ENCODE results near the gene MYH14.

Gene MYH14

GRCh38 chr19:50261446-50261970 lies 58.1 kb downstream of the MYH14 start:
- no peak for DNase-seq (ENCODE audit: low read depth)

GRCh38 chr19:50263176-50263575 lies 59.8 kb downstream of the MYH14 start:
- no peak for DNase-seq (ENCODE audit: low read depth)

GRCh38 chr19:50264483-50265186 lies 61.2 kb downstream of the MYH14 start:
- no peak for DNase-seq (ENCODE audit: low read depth)

- DNase-seq (ENCODE audit: low read depth), result no peak
Observed at GRCh38 chr19:50266041-50266440, 62.6 kb downstream of the MYH14 start.

DNA sequence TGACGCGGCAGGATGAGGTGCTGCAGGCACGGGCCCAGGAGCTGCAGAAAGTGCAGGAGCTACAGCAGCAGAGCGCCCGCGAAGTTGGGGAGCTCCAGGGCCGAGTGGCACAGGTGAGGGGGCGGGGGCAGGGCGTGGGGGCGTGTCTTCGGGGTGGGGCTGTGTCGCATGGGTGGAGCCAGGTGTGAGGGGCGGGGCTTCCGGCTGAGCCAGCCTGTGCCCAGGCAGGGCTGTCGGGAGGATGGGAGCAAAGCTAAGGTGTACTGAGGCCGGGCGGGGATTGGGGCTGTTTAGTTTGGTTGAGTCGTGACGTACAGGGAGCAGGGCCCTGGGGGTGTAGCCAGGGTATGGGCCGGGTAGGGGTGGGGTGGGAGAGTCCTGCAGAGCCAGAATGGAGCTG lies 63.5 kb downstream of the MYH14 start:
- no peak for DNase-seq (ENCODE audit: low read depth)

DNA sequence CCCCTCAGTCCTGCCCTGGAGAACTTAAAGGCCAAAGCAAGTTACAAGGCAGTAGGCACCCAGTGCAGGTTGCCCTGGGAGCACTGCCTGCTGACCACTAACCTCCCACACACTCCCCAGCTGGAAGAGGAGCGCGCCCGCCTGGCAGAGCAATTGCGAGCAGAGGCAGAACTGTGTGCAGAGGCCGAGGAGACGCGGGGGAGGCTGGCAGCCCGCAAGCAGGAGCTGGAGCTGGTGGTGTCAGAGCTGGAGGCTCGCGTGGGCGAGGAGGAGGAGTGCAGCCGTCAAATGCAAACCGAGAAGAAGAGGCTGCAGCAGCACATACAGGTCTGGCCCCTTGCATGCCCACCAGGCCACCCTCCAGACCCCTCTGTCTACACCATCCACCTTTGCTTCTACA lies 64.6 kb downstream of the MYH14 start:
- no peak for DNase-seq (ENCODE audit: low read depth)

- DNase-seq (ENCODE audit: low read depth), result no peak
Observed at GRCh38 chr19:50268501-50268900, 65.1 kb downstream of the MYH14 start.

GRCh38 chr19:50269653-50270052 lies 66.2 kb downstream of the MYH14 start:
- DNase-seq (ENCODE audit: low read depth), result no peak

GRCh38 chr19:50272263-50272897 lies 69.0 kb downstream of the MYH14 start:
- DNase-seq (ENCODE audit: low read depth), result no peak

DNA sequence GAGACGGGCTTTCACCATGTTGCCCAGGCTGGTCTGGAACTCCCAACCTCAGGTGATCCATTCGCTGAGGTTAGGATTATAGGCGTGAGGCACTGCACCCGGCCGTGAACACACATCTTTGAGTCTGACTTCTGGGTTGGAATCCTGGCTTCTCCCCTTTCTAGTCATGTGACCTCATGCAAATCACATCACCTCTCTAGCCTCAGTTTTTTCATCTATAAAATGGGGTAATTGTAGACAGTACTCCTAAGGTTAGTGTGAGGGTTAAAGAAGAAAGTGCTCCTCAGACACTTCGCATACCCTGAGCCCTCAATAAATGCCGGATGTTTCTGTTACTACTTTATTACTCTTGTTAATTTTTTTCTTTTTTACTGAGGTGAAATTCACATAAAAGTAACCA lies 70.4 kb downstream of the MYH14 start:
- DNase-seq (ENCODE audit: low read depth), result no peak

- no peak for DNase-seq (ENCODE audit: low read depth)
Observed at GRCh38 chr19:50275577-50276368, 72.4 kb downstream of the MYH14 start.

GRCh38 chr19:50276370-50277063 lies 73.1 kb downstream of the MYH14 start:
- no peak for DNase-seq (ENCODE audit: low read depth)

DNA sequence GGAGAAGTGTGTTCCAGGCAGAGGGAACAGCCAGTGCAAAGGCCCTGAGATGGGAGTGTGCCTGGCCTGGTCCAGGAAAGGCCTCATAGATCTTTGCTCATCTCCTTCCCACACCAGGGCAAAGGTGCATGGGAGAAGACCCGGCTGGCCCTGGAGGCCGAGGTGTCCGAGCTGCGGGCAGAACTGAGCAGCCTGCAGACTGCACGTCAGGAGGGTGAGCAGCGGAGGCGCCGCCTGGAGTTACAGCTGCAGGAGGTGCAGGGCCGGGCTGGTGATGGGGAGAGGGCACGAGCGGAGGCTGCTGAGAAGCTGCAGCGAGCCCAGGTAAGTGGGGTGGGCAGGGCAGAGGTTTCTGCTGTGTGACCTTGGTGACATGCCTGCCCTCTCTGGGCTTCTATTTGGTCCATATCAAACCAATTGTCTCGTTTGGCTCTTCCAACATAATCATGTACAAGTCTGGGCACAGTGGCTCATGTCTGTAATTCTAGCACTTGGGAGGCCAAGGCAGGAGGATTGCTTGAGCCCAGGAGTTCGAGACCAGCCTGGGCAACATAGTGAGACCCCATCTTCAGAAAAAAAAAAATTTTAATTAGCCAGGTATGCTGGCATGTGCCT lies 74.7 kb downstream of the MYH14 start:
- DNase-seq (ENCODE audit: low read depth), result no peak

GRCh38 chr19:50280074-50280473 lies 76.7 kb downstream of the MYH14 start:
- DNase-seq (ENCODE audit: low read depth), result no peak

DNA sequence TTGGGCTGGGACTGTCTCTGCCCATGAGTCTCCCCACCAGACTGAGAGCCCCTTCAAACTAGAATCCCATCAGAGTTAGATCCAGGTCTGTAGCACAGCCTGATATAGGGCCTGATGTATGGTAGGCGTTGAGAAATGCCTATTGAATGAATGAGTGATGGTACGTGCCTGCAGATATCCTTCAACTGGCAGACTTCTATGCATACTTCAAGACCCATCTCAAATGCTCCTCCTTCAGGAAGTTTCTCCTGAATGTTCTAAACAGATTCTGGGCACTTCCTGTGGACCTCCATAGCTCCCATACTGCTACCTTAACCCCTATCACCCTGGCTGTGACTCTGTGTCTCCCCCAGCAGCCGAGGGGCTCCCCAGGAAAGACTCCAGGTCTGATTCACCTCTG lies 77.6 kb downstream of the MYH14 start:
- DNase-seq (ENCODE audit: low read depth), result no peak

- no peak for DNase-seq (ENCODE audit: low read depth)
Observed at GRCh38 chr19:50281491-50281890, 78.1 kb downstream of the MYH14 start.

- no peak for DNase-seq (ENCODE audit: low read depth)
Observed at GRCh38 chr19:50285833-50286232, 82.4 kb downstream of the MYH14 start.

DNA sequence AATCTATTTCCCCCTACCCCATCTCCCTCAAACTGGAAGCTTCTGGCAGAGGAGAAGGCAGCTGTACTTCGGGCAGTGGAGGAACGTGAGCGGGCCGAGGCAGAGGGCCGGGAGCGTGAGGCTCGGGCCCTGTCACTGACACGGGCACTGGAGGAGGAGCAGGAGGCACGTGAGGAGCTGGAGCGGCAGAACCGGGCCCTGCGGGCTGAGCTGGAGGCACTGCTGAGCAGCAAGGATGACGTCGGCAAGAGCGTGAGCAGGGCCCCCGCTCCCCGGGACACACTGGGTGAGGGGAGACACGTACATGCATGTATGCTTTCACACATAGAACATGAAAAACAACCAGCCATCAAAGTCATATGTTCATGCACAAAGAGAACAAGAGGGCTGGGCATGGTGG lies 83.0 kb downstream of the MYH14 start:
- DNase-seq (ENCODE audit: low read depth), result no peak

DNA sequence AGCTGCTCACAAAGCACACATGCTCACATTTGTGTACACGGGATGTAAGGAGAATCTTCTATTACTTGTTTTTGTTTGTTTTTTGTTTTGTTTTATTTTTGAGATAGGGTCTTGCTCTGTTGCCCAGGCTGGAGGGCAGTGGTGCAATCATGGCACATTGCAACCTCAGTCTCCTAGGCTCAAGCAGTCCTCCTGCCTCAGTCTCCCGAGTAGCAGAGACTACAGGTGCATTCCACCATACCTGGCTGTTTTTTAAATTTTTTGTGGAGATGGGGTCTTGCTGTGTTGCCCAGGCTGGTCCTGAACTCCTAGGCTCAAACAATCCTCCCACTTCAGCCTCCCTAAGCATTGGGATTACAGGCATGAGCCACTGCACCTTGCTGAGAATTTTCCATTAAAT lies 83.9 kb downstream of the MYH14 start:
- DNase-seq (ENCODE audit: low read depth), result no peak

GRCh38 chr19:50288954-50289353 lies 85.5 kb downstream of the MYH14 start:
- no peak for DNase-seq (ENCODE audit: low read depth)

DNA sequence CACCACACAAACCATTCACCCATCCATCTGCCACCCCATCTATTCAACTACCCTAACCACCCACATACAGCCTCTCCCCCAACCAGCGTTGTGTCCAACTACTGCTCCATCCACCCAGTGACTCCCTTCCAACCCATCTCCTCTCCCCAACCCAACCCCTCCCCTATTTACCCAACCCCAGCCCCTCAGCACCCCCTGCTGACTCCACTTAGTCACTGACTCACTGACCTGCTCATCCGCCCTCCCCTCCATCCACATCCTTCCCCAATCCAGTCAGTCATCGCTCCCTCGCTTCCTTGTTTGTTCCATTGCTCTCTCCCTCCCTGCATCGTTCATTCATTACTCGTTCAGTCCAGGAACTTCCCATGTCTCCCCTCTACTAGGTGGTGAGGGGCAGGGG lies 86.6 kb downstream of the MYH14 start:
- DNase-seq (ENCODE audit: low read depth), result no peak

GRCh38 chr19:50290775-50291174 lies 87.4 kb downstream of the MYH14 start:
- no peak for DNase-seq (ENCODE audit: low read depth)
